H1 (cell line): ENCODE measurements around the gene PRIMPOL. TPM values are rescaled to one million over a fixed set of nuclear protein-coding genes. Genes with fewer than 3 reads are reported as not detected.

Experiments
- CTCF ChIA-PET: fragments of 300-600 bp; sonication (Branson Sonifier 250); formaldehyde crosslinking; loops from one replicate; lab custom pipeline; 2021; ENCODE audit not compliant: partially characterized antibody; lab: Charles Lee
- POLR2A ChIA-PET: fragments of 300-600 bp; sonication (Branson Sonifier 250); formaldehyde crosslinking; loops from one replicate; lab custom pipeline; 2021; ENCODE audit warnings: inconsistent platforms; ENCODE audit not compliant: partially characterized antibody; lab: Charles Lee
- DNase-seq, 2 experiments: peaks; one replicate each; pipeline versions ENCODE4 v3.0.0 to v3.0.0-alpha.2; 2010 to 2022; ENCODE audit warnings: low spot score in 2 of 2, low read depth in 1 of 2, mixed read lengths in 1 of 2
- FAIRE-seq: peaks from 2 replicates; lab custom pipeline; 2011; peaks lifted over from hg19 to GRCh38; lab: Jason Lieb, UNC
- H2AFZ ChIP-seq: 2 replicates; pipeline ENCODE4 v1.8.1; 2012; ENCODE audit warnings: low read length, inconsistent platforms
- H2AK5ac ChIP-seq: 2 replicates; pipeline ENCODE4 v1.6.1; 2013; ENCODE audit warnings: low read depth, low read length
- H2BK120ac ChIP-seq: replicated peaks from 2 replicates; pipeline ENCODE3; 2013; ENCODE audit warnings: low read depth, low read length, inconsistent platforms
- H2BK12ac ChIP-seq: 2 replicates; pipeline ENCODE4 v1.6.1; 2013; ENCODE audit warnings: low read depth, low read length
- H2BK15ac ChIP-seq: 2 replicates; pipeline ENCODE4 v1.6.1; 2013; ENCODE audit warnings: low read length
- H2BK20ac ChIP-seq: 2 replicates; pipeline ENCODE4 v1.6.1; 2013; ENCODE audit warnings: low read length
- H2BK5ac ChIP-seq: 2 replicates; pipeline ENCODE4 v1.6.1; 2013; ENCODE audit warnings: low read depth, low read length
- H3K14ac ChIP-seq: 2 replicates; pipeline ENCODE4 v1.6.1; 2013; ENCODE audit warnings: inconsistent platforms; ENCODE audit not compliant: insufficient read length
- H3K18ac ChIP-seq: 2 replicates; pipeline ENCODE4 v1.6.1; 2013; ENCODE audit warnings: low read length; ENCODE audit errors: extremely low read depth
- H3K23ac ChIP-seq: 2 replicates; pipeline ENCODE4 v1.6.1; 2013; ENCODE audit warnings: inconsistent platforms; ENCODE audit not compliant: insufficient read length
- H3K23me2 ChIP-seq: 2 replicates; pipeline ENCODE4 v1.6.1; 2013; ENCODE audit warnings: low read depth, low read length
- H3K27ac ChIP-seq: 2 replicates; pipeline ENCODE4 v1.6.1; 2011; ENCODE audit warnings: low read depth, low read length, inconsistent platforms
- H3K27me3 ChIP-seq, 4 experiments: replicated peaks in 1 of 4; 1 replicate in 1 of 4; 2 replicates in 3 of 4; pipeline versions ENCODE4 v1.6.1 to v1.8.1; 2011 to 2013; ENCODE audit warnings: low read length in 3 of 4, mild to moderate bottlenecking in 3 of 4, inconsistent platforms in 2 of 4, mixed read lengths in 2 of 4, moderate library complexity in 1 of 4; ENCODE audit not compliant: control insufficient read depth in 3 of 4, insufficient read depth in 3 of 4; ENCODE audit errors: extremely low read depth in 1 of 4
- H3K36me3 ChIP-seq, 4 experiments: 2 replicates each; pipeline versions ENCODE4 v1.6.1 to v1.8.1; 2011 to 2013; ENCODE audit warnings: mild to moderate bottlenecking in 4 of 4, low read length in 3 of 4, moderate library complexity in 2 of 4, control low read depth in 1 of 4, inconsistent platforms in 1 of 4; ENCODE audit not compliant: insufficient read depth in 4 of 4, control insufficient read depth in 2 of 4
- H3K4ac ChIP-seq: replicated peaks from 2 replicates; pipeline ENCODE3; 2013; ENCODE audit warnings: low read length, low read depth, mixed read lengths, inconsistent platforms; ENCODE audit not compliant: insufficient read length
- H3K4me1 ChIP-seq, 4 experiments: replicated peaks in 1 of 4; 1 replicate in 1 of 4; 2 replicates in 3 of 4; pipeline versions ENCODE4 v1.6.1 to v1.8.1; 2011 to 2013; ENCODE audit warnings: low read length in 3 of 4, inconsistent platforms in 2 of 4, mixed read lengths in 1 of 4; ENCODE audit not compliant: insufficient read depth in 4 of 4, control insufficient read depth in 3 of 4
- H3K4me2 ChIP-seq, 2 experiments: 2 replicates each; pipeline versions ENCODE4 v1.6.1 to v1.8.1; 2011 to 2013; ENCODE audit warnings: low read depth in 2 of 2, low read length in 2 of 2, control low read depth in 1 of 2, inconsistent platforms in 1 of 2, mild to moderate bottlenecking in 1 of 2; ENCODE audit not compliant: insufficient read depth in 1 of 2
- H3K4me3 ChIP-seq, 4 experiments: fragments of 200-600, 300-600 bp in 1 of 4; sonication (generic), shearing (Covaris generic), sonication (Bioruptor Twin) in 1 of 4; 2 replicates each; pipeline versions ENCODE4 v1.5.1 to v1.8.1; 2011 to 2016; ENCODE audit warnings: low read length in 4 of 4, low read depth in 3 of 4, control low read depth in 2 of 4, inconsistent platforms in 2 of 4, mild to moderate bottlenecking in 2 of 4, mixed read lengths in 1 of 4, moderate library complexity in 1 of 4; ENCODE audit not compliant: insufficient read depth in 2 of 4; ENCODE audit errors: extremely low read depth in 1 of 4
- H3K56ac ChIP-seq: replicated peaks from 2 replicates; pipeline ENCODE3; 2013; ENCODE audit warnings: low read depth, mild to moderate bottlenecking, mixed read lengths, low read length, inconsistent platforms; ENCODE audit not compliant: insufficient read length
- H3K79me1 ChIP-seq: 2 replicates; pipeline ENCODE4 v1.6.1; 2013; ENCODE audit warnings: low read depth, low read length, control low read depth
- H3K79me2 ChIP-seq, 2 experiments: 2 replicates each; pipeline versions ENCODE4 v1.6.1 to v1.8.1; 2012 to 2013; ENCODE audit warnings: low read length in 2 of 2, mild to moderate bottlenecking in 2 of 2, inconsistent platforms in 1 of 2; ENCODE audit not compliant: insufficient read depth in 2 of 2, control insufficient read depth in 1 of 2
- H3K9ac ChIP-seq, 4 experiments: replicated peaks in 1 of 4; 1 replicate in 1 of 4; 2 replicates in 3 of 4; pipeline versions ENCODE4 v1.6.1 to v1.8.1; 2011 to 2013; ENCODE audit warnings: low read depth in 3 of 4, low read length in 3 of 4, control low read depth in 2 of 4, mild to moderate bottlenecking in 2 of 4, moderate library complexity in 2 of 4, inconsistent platforms in 1 of 4; ENCODE audit errors: extremely low read depth in 1 of 4
- H3K9me3 ChIP-seq, 2 experiments: 2 replicates each; pipeline versions ENCODE4 v1.6.1 to v1.8.1; 2012 to 2013; ENCODE audit warnings: mild to moderate bottlenecking in 2 of 2, moderate library complexity in 2 of 2, control low read depth in 1 of 2, inconsistent platforms in 1 of 2, low read depth in 1 of 2, low read length in 1 of 2, mixed read lengths in 1 of 2; ENCODE audit not compliant: insufficient read depth in 2 of 2
- H4K20me1 ChIP-seq, 2 experiments: replicated peaks in 1 of 2; 2 replicates each; pipeline versions ENCODE3 to v1.8.1; 2011 to 2013; ENCODE audit warnings: inconsistent platforms in 2 of 2, low read length in 2 of 2, mild to moderate bottlenecking in 1 of 2; ENCODE audit not compliant: insufficient read depth in 2 of 2, control insufficient read depth in 1 of 2
- H4K5ac ChIP-seq: 2 replicates; pipeline ENCODE4 v1.6.1; 2013; ENCODE audit warnings: low read length, low read depth, mixed read lengths, inconsistent platforms; ENCODE audit not compliant: insufficient read length
- H4K8ac ChIP-seq: 2 replicates; pipeline ENCODE4 v1.8.0; 2013; ENCODE audit warnings: mild to moderate bottlenecking, moderate library complexity, low read length, inconsistent platforms; ENCODE audit not compliant: insufficient read depth; ENCODE audit errors: extremely low read depth
- H4K91ac ChIP-seq: replicated peaks from 2 replicates; pipeline ENCODE3; 2013; ENCODE audit warnings: low read length, mixed read lengths, inconsistent platforms; ENCODE audit not compliant: insufficient read length
- BCL11A ChIP-seq, 2 experiments: IDR thresholded peaks; one replicate each; pipeline ENCODE4 v1.6.1; 2011; ENCODE audit warnings: low read depth in 2 of 2, low read length in 2 of 2, mild to moderate bottlenecking in 2 of 2
- CHD2 ChIP-seq: IDR thresholded peaks from 2 replicates; pipeline ENCODE4 v1.6.1; 2012; ENCODE audit warnings: low read length, improper control_type of control experiment
- CREB1 ChIP-seq: IDR thresholded peaks from 2 replicates; pipeline ENCODE4 v1.6.1; 2012; ENCODE audit warnings: inconsistent platforms
- CTBP2 ChIP-seq: IDR thresholded peaks from 2 replicates; pipeline ENCODE4 v1.7.0; 2011; ENCODE audit warnings: borderline replicate concordance, mild to moderate bottlenecking, moderate library complexity, mixed read lengths, low read length; ENCODE audit not compliant: insufficient read depth, insufficient read length
- KDM5A ChIP-seq: fragments of 200-600 bp; IDR thresholded peaks from 2 replicates; pipeline ENCODE4 v1.7.1; 2012; ENCODE audit warnings: mild to moderate bottlenecking, low read length, inconsistent platforms, mixed read lengths
- NANOG ChIP-seq: IDR thresholded peaks from 2 replicates; pipeline ENCODE4 v1.6.1; 2011; ENCODE audit warnings: low read length, low read depth, mild to moderate bottlenecking, inconsistent platforms; ENCODE audit not compliant: insufficient read depth, poor library complexity, severe bottlenecking
- POLR2AphosphoS5 ChIP-seq: IDR thresholded peaks from 2 replicates; pipeline ENCODE4 v1.6.1; 2011; ENCODE audit warnings: low read depth, low read length
- POU5F1 ChIP-seq: IDR thresholded peaks from 2 replicates; pipeline ENCODE4 v1.6.1; 2011; ENCODE audit warnings: low read depth, mild to moderate bottlenecking, low read length, moderate library complexity
- SAP30 ChIP-seq: fragments of 300-600 bp; sonication (generic); IDR thresholded peaks from 2 replicates; pipeline ENCODE4 v1.7.1; 2012; ENCODE audit warnings: low read length, moderate library complexity, mild to moderate bottlenecking, inconsistent platforms; ENCODE audit not compliant: insufficient read depth, insufficient replicate concordance
- SIX5 ChIP-seq: IDR thresholded peaks from 2 replicates; pipeline ENCODE4 v1.6.1; 2011; ENCODE audit warnings: mild to moderate bottlenecking, low read depth, low read length
- SP1 ChIP-seq: IDR thresholded peaks from 2 replicates; pipeline ENCODE4 v1.6.1; 2011; ENCODE audit warnings: low read depth, low read length
- SP2 ChIP-seq: IDR thresholded peaks from 2 replicates; pipeline ENCODE4 v1.6.1; 2012; ENCODE audit warnings: mild to moderate bottlenecking, low read length, inconsistent platforms
- YY1 ChIP-seq: IDR thresholded peaks from 2 replicates; pipeline ENCODE4 v1.6.1; 2011; ENCODE audit warnings: low read depth, mild to moderate bottlenecking, low read length
- WGBS, 2 experiments: shearing (Covaris generic) in 1 of 2; methylation state at CpG; one replicate each; pipeline versions ENCODE4 v1.1.6 to v1.1.7; 2013 to 2015; ENCODE audit warnings: low lambda C conversion rate in 2 of 2, mixed read lengths in 2 of 2, inconsistent platforms in 1 of 2, low coverage in 1 of 2, missing lambda C conversion rate in 1 of 2; ENCODE audit not compliant: insufficient replicate concordance in 2 of 2, insufficient coverage in 1 of 2, insufficient read length in 1 of 2; ENCODE audit errors: extremely low coverage in 1 of 2, missing lambda C conversion rate in 1 of 2; 5-methylcytosine and 5-hydroxymethylcytosine counted together
- polyA plus RNA-seq, 7 experiments: library from polyadenylated mRNA; depleted of rRNA in 3 of 7; stranded (reverse) in 5 of 7; unstranded in 2 of 7; fragments of >200 nt in 5 of 7; fragments of 200-250 nt in 2 of 7; gene quantifications; 1 replicate in 5 of 7; 2 replicates in 1 of 7; 4 replicates in 1 of 7; pipeline versions ENCODE4 v1.2.1 to v1.2.3, GENCODE V29; 2011 to 2013; ENCODE audit warnings: missing spikeins in 2 of 7, mixed read lengths in 2 of 7
- total RNA-seq: library from RNA; stranded (reverse); fragmentation: NEBNext Ultra II Directional; extraction: Animal tissue kit (Norgen Biotek cat#: 25700); gene quantifications from 2 replicates; pipeline ENCODE4 v1.2.1, GENCODE V29; 2021
- TF ChIP-seq, protein P1 (sequence below): IDR thresholded peaks from 2 replicates; pipeline ENCODE4 v1.6.1; 2012; ENCODE audit warnings: low read length, inconsistent platforms

Gene PRIMPOL
- total and polyA plus RNA-seq, 2 of the 8 experiments (the other 6 are each of a cell fraction or from before 2014, with no cell fraction given): 4.4 to 6.7 TPM

DNA sequence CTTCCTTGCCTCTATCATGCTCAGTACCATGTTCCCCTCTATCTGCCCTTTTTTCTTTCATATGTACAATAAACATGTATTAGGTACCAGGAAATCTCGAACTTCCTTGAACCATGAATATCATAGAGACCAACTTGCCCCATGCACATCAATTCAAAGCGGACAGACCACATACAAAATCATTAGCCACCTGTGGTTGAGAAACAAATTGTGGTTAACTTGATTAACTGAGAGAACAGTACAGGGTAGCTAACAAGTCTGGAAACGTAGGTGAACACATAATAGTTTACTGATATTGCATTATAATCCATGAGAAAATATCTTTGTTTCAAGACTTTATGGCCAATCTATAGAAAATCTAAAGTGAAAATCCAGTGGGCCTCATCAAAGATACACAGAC lies 8.5 kb upstream of the PRIMPOL start:
- Histone ChIP-seq H3K36me3 (peaks cover 0 to 21% (median 14%) of the 10 kb centered on the region in 4 experiments; a peak in 6 of 8 replicates), H3K9ac (no peak overlapping the region), H3K18ac (no peak overlapping the region), H3K79me1 (peaks cover 5% of the 10 kb centered on the region), H2AK5ac (no peak overlapping the region), H3K27ac (no peak overlapping the region), H3K4me2 (no peak overlapping the region), H3K4me1 (peaks cover 0 to 11% (median 9%) of the 10 kb centered on the region in 4 experiments; a peak in 4 of 7 replicates), H3K79me2 (peaks cover 15 to 84% of the 10 kb centered on the region in 2 experiments), H3K4me3 (no peak overlapping the region), H3K23me2 (no peaks in the 10 kb centered on the region), H2AFZ (no peak overlapping the region), H3K23ac (no peak overlapping the region), H3K56ac (no peak overlapping the region), H2BK120ac (no peak overlapping the region), H3K4ac (no peak overlapping the region), H3K14ac (no peak overlapping the region), H2BK20ac (no peak overlapping the region), H4K91ac (no peak overlapping the region), H2BK15ac (no peak overlapping the region), H4K5ac (no peak overlapping the region), H4K20me1 (peaks cover 1 to 7% of the 10 kb centered on the region in 2 experiments), H2BK5ac (no peak overlapping the region), H4K8ac (no peak overlapping the region), H3K9me3 (no peaks in the 10 kb centered on the region), H2BK12ac (no peak overlapping the region), H3K27me3 (no peaks in the 10 kb centered on the region)
- ChIA-PET POLR2A (no interaction called here), CTCF (no interaction called here)
- FAIRE-seq (no peak), DNase-seq (no peak)
- WGBS, 2 experiments: 86% methylated on average over 3 of the region's 3 CpGs; no CpG with 5 or more reads in 1 of the 2 experiments
- no peak for TF ChIP-seq SP2
- TF ChIP-seq KDM5A: no peak
- no peak for TF ChIP-seq SIX5
- no peak for TF ChIP-seq SP1
- no peak for TF ChIP-seq YY1
- no peak for TF ChIP-seq SAP30
- TF ChIP-seq, protein P1, sequence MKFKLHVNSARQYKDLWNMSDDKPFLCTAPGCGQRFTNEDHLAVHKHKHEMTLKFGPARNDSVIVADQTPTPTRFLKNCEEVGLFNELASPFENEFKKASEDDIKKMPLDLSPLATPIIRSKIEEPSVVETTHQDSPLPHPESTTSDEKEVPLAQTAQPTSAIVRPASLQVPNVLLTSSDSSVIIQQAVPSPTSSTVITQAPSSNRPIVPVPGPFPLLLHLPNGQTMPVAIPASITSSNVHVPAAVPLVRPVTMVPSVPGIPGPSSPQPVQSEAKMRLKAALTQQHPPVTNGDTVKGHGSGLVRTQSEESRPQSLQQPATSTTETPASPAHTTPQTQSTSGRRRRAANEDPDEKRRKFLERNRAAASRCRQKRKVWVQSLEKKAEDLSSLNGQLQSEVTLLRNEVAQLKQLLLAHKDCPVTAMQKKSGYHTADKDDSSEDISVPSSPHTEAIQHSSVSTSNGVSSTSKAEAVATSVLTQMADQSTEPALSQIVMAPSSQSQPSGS: no peak
- no peak for TF ChIP-seq CREB1
- no peak for TF ChIP-seq BCL11A (IDR thresholded peaks at IDR 0.05; ENCODE audit: low read depth in 2 of 2, low read length in 2 of 2)
- no peak for TF ChIP-seq POLR2AphosphoS5
- TF ChIP-seq CHD2: no peak
- no peak for TF ChIP-seq POU5F1
- TF ChIP-seq NANOG: no peak
- TF ChIP-seq CTBP2: no peak
